Upper lobe of left lung (tissue), 4 donors: Measurements from ENCODE around the gene FOXO3.

ENCODE experiments used
- POLR2A ChIP-seq, 4 donors: fragments of 450-650 bp; IDR thresholded peaks; one replicate each; pipeline ENCODE4 v1.5.1; 2016 to 2017; ENCODE audit warnings: antibody characterized with exemption in 4 of 4, mild to moderate bottlenecking in 2 of 4
- POLR2AphosphoS5 ChIP-seq, 2 donors: sonication (generic); formaldehyde crosslinking; IDR thresholded peaks; one replicate each; pipeline ENCODE4 v1.5.1; 2017; ENCODE audit warnings: antibody characterized with exemption in 2 of 2
- TF ChIP-seq, protein P1 (sequence below), 6 experiments: fragments of 450-650 bp in 4 of 6; fragments of 200-600 bp in 2 of 6; sonication (generic) in 2 of 6; IDR thresholded peaks; one replicate each; pipeline ENCODE4 v1.5.1; 2016 to 2019; ENCODE audit warnings: antibody characterized with exemption in 6 of 6

DNA sequence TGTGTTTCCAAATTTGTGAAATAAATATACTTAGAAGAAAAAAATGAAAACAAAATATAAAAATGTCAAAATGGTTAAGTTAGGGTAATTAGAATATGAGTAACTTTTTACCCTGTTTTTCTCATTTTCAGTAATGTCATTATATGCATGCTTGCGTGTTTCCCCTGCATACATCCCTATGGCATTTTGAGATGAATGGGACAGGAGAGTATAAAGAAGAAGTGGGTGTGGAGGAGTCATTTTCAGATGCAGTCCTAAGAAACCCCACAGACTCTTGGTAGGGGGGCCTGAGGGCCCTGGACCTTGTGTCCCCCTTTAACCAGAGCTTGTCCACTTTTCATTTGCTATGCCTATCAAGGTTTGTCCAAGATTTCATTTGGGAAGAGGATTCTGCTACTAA lies 77.2 kb downstream of the FOXO3 start:
- TF ChIP-seq, protein P1, sequence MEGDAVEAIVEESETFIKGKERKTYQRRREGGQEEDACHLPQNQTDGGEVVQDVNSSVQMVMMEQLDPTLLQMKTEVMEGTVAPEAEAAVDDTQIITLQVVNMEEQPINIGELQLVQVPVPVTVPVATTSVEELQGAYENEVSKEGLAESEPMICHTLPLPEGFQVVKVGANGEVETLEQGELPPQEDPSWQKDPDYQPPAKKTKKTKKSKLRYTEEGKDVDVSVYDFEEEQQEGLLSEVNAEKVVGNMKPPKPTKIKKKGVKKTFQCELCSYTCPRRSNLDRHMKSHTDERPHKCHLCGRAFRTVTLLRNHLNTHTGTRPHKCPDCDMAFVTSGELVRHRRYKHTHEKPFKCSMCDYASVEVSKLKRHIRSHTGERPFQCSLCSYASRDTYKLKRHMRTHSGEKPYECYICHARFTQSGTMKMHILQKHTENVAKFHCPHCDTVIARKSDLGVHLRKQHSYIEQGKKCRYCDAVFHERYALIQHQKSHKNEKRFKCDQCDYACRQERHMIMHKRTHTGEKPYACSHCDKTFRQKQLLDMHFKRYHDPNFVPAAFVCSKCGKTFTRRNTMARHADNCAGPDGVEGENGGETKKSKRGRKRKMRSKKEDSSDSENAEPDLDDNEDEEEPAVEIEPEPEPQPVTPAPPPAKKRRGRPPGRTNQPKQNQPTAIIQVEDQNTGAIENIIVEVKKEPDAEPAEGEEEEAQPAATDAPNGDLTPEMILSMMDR (IDR thresholded peaks at IDR 0.05), result no peak
- TF ChIP-seq POLR2AphosphoS5 (IDR thresholded peaks at IDR 0.05) (no peak), POLR2A (IDR thresholded peaks at IDR 0.05) (no peak)
